ENCODE measurements around the gene SEC14L5. TPM values are rescaled to one million over a fixed set of nuclear protein-coding genes. Genes with fewer than 3 reads are reported as not detected.

Gene SEC14L5
- total and polyA plus RNA-seq, 2 of the 4 experiments (the other 2 are of a cell fraction) = 0.07 TPM; not detected in 1

DNA sequence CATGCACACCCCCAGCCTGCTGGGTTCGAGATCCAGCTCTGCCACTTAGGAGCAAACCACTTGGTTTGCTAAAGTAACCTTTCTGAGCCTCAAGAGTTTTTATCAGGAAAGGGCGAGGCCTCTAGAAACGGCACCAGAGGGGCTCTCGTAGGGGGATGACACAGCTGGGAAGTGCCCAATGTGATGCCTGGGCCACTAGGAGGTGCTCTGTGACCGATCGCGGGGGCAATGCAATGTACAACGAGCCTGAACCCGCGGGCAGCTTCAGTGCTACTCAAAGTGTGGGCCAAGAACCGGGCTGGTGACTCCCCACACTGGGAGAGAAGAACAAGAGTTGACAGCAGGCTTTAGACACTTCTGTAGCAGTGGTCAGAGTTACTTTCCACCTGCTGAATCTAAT is 98.2 kb downstream of the SEC14L5 start:
- DNase-seq (no peak), ATAC-seq (ENCODE audit: low read depth) (peak; percentile 91)
- no TSS peak for BruUV-seq (replicated peaks)

More for the DNA sequence above, 98.2 kb downstream of the SEC14L5 start:
- Histone ChIP-seq H3K9me3 (ENCODE audit: control insufficient read depth, insufficient read depth, low read length) (no peaks in the 10 kb centered on the region), H3K14ac (replicated peaks; ENCODE audit: low read depth, low read length) (no peak overlapping the region), H4K8ac (ENCODE audit: low read depth in 2 of 2, low read length in 2 of 2) (no peak overlapping the region), H4K91ac (ENCODE audit: insufficient read depth, low read depth, low read length) (no peak overlapping the region), H3K4ac (ENCODE audit: low read depth, low read length) (no peak overlapping the region), H3K9ac (ENCODE audit: low read depth, low read length) (no peak overlapping the region), H3K27ac (ENCODE audit: insufficient read depth, low read length) (no peak overlapping the region), H4K20me1 (ENCODE audit: insufficient read depth, low read length) (no peaks in the 10 kb centered on the region), H3K18ac (ENCODE audit: low read depth, low read length) (no peak overlapping the region), H2BK5ac (ENCODE audit: low read depth, low read length, poor library complexity, severe bottlenecking) (no peak overlapping the region), H3K79me1 (ENCODE audit: low read depth in 1 of 2, low read length in 2 of 2) (no peaks in the 10 kb centered on the region), H2AK9ac (replicated peaks; ENCODE audit: low read depth, low read length, poor library complexity) (no peak overlapping the region), H2BK20ac (ENCODE audit: low read depth, low read length) (no peak overlapping the region), H3K4me2 (ENCODE audit: low read depth, low read length) (no peak overlapping the region), H2AK5ac (ENCODE audit: low read depth, low read length) (no peak overlapping the region), H3K36me3 (ENCODE audit: control insufficient read depth, insufficient read depth, low read length) (no peaks in the 10 kb centered on the region), H3K27me3 (ENCODE audit: control insufficient read depth, insufficient read depth, low read length) (peaks cover 2% of the 10 kb centered on the region), H2BK120ac (ENCODE audit: low read depth, low read length) (no peak overlapping the region), H2BK15ac (ENCODE audit: low read depth, low read length) (no peak overlapping the region), H2AFZ (replicated peaks; ENCODE audit: low read length, poor library complexity) (peak overlapping the region; percentile 4), H3K9me1 (ENCODE audit: insufficient read depth, low read length) (no peaks in the 10 kb centered on the region), H3K4me1 (ENCODE audit: control insufficient read depth, insufficient read depth, low read length) (no peaks in the 10 kb centered on the region), H3K23ac (ENCODE audit: low read depth, low read length) (no peak overlapping the region), H3K56ac (ENCODE audit: extremely low read depth, insufficient read depth, low read length) (no peak overlapping the region), H3K4me3 (ENCODE audit: insufficient read depth, low read depth, low read length) (no peak overlapping the region), H4K5ac (ENCODE audit: low read depth, low read length) (no peak overlapping the region)
- intact Hi-C loops (cut with micrococcal nuclease) (loop anchor here (2.0 kb wide), 1 partner anchor 36 kb away; no protein-coding TSS in a partner anchor), dilution Hi-C loops (cut with HindIII; ENCODE audit: low sequenced_read_pairs, unreplicated experiment) (no loop called here), in situ Hi-C loops (cut with MboI; ENCODE audit: low sequenced_read_pairs) (no loop called here)
- 33% methylated on average over 1 of the region's 11 CpGs; no CpG with 5 or more reads in 1 of the 2 experiments for WGBS, 2 experiments (ENCODE audit: extremely low coverage in 2 of 2, insufficient read length in 1 of 2)
- TF ChIP-seq RFX5 (IDR thresholded peaks at IDR 0.05; ENCODE audit: low read depth, low read length) (no peak), NFE2L2 (IDR thresholded peaks at IDR 0.05; ENCODE audit: low read depth, low read length) (no peak), RAD21 (IDR thresholded peaks at IDR 0.05; ENCODE audit: low read length) (peak; percentile 52), MXI1 (IDR thresholded peaks at IDR 0.05; ENCODE audit: borderline replicate concordance, low read depth, low read length) (no peak), SMC3 (IDR thresholded peaks at IDR 0.05; ENCODE audit: low read depth, low read length) (no peak), MAFK (IDR thresholded peaks at IDR 0.05; ENCODE audit: low read depth, low read length) (no peak), POLR2A (IDR thresholded peaks at IDR 0.05; ENCODE audit: low read depth, low read length) (no peak), CEBPB (IDR thresholded peaks at IDR 0.05; ENCODE audit: low read depth, low read length) (no peak), MAZ (IDR thresholded peaks at IDR 0.05; ENCODE audit: borderline replicate concordance, low read depth, low read length) (no peak), BHLHE40 (IDR thresholded peaks at IDR 0.05; ENCODE audit: low read depth, low read length) (no peak)
- TF ChIP-seq, protein P1, sequence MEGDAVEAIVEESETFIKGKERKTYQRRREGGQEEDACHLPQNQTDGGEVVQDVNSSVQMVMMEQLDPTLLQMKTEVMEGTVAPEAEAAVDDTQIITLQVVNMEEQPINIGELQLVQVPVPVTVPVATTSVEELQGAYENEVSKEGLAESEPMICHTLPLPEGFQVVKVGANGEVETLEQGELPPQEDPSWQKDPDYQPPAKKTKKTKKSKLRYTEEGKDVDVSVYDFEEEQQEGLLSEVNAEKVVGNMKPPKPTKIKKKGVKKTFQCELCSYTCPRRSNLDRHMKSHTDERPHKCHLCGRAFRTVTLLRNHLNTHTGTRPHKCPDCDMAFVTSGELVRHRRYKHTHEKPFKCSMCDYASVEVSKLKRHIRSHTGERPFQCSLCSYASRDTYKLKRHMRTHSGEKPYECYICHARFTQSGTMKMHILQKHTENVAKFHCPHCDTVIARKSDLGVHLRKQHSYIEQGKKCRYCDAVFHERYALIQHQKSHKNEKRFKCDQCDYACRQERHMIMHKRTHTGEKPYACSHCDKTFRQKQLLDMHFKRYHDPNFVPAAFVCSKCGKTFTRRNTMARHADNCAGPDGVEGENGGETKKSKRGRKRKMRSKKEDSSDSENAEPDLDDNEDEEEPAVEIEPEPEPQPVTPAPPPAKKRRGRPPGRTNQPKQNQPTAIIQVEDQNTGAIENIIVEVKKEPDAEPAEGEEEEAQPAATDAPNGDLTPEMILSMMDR (conservative IDR thresholded peaks at IDR 0.05; ENCODE audit: low read depth, low read length) = peak; percentile 48
- ChIA-PET CTCF (interaction anchor here (1.5 kb wide), 1 partner anchor 36 kb away, joined by 7 read pairs; no protein-coding TSS in a partner anchor), POLR2A (ENCODE audit: unreplicated experiment) (no interaction called here)
